ENCODE measurements around the gene HIP1R. TPM values are rescaled to one million over a fixed set of nuclear protein-coding genes. Genes with fewer than 3 reads are reported as not detected.

The HIP1R gene
- total RNA-seq, 2 experiments from 2014 or later: 30.7 to 32.7 TPM

DNA sequence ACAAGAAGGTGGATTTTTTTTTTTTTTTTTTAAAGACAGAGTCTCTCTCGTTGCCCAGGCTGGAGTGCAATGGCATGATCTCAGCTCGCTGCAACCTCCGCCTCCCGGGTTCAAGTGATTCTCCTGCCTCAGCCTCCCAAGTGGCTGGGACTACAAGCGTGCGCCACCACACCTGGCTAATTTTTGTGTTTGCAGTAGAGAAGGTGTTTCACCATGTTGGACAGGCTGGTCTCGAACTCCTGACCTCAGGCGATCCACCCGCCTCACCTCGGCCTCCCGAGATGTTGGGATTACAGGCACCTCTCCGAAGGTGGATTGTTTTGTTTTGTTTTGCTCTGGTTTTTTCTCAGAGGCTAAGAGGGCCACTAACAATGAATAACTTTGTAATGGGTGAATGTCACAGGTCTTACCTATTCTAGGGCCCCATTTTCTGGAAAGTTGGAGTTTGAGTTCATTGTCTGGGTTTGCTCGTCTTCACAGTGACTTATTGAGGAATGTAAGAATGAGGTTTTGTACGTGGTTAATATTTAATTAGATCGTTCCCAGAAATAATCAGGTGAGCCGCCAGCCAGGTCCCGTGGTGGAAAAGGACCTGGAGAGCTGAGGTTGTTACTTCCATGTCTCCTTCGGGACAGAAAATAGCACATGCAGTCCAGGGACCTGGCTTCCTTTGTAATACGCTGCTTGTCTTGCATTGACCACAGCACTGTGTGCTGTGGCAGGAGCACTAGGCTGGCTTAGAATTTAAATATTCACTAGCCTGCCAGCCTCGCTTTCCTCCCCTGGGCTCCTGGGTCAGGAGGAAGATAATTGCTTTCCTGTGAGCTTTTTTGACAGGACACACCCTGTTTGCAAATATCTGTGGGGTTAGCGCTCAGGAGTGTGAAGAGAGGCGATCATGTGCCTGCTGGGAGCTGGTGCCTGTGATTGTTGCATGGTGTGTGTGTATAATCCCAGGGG lies 2.3 kb downstream of the HIP1R start:
- Mint-ChIP-seq H3K27me3 (peaks cover 16% of the 10 kb centered on the region), H3K27ac (peak overlapping the region; percentile 91), H3K36me3 (ENCODE audit: low read depth) (peaks cover 9% of the 10 kb centered on the region), H3K9me3 (no peaks in the 10 kb centered on the region), H3K4me3 (peak overlapping the region; percentile 86), H3K4me1 (peaks cover 29% of the 10 kb centered on the region)
- ChIA-PET CTCF (interaction anchor here (0.7 to 1.5 kb wide), 2 partner anchors 235 to 277 kb away, joined by 3 to 5 read pairs; no protein-coding TSS in a partner anchor), POLR2A (no interaction called here)
- no peak for DNase-seq

DNA sequence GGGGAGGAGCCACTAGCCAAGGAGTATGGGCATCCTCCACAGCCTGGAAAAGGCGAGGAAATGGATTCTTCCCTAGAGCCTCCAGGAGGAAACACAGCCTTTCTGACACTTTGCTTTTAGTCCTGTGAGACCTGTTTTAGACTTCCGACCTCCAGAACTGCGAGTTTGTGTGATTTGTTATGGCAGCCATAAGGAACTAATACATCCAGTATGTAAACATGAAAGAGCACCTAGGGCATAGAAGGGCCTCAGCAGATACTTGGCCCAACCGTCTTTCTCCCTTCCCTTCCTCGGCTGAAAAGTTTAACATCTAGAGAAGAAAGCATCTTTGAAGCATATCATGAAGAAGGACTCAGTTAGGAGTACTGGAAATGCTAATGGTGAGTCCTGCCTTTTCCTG lies 3.6 kb downstream of the HIP1R start:
- no peak overlapping the region for H3K27ac Mint-ChIP-seq
- no peak overlapping the region for H3K4me3 Mint-ChIP-seq
- H3K4me1 Mint-ChIP-seq: peaks cover 29% of the 10 kb centered on the region
- peaks cover 9% of the 10 kb centered on the region for H3K27me3 Mint-ChIP-seq
- no peak for DNase-seq
- no peaks in the 10 kb centered on the region for H3K9me3 Mint-ChIP-seq
- ChIA-PET CTCF (interaction anchor here (0.7 kb wide), 2 partner anchors 66 to 234 kb away, joined by 4 to 5 read pairs; no protein-coding TSS in a partner anchor), POLR2A (no interaction called here)
- H3K36me3 Mint-ChIP-seq (ENCODE audit: low read depth): peaks cover 9% of the 10 kb centered on the region

- peaks cover 21% of the 10 kb centered on the region for H3K4me1 Mint-ChIP-seq
- no peaks in the 10 kb centered on the region for H3K27me3 Mint-ChIP-seq
- H3K4me3 Mint-ChIP-seq: no peak overlapping the region
- CTCF ChIA-PET: interaction anchor here (0.6 to 1.7 kb wide), 3 partner anchors 46 to 733 kb away, joined by 3 to 6 read pairs (median 4); no protein-coding TSS in a partner anchor
- POLR2A ChIA-PET: no interaction called here
- DNase-seq: no peak
- H3K9me3 Mint-ChIP-seq: no peaks in the 10 kb centered on the region
- no peak overlapping the region for H3K27ac Mint-ChIP-seq
- H3K36me3 Mint-ChIP-seq (ENCODE audit: low read depth): peaks cover 9% of the 10 kb centered on the region
These were observed 4.8 kb downstream of the HIP1R start for GRCh38 chr12:122839907-122840554.

DNA sequence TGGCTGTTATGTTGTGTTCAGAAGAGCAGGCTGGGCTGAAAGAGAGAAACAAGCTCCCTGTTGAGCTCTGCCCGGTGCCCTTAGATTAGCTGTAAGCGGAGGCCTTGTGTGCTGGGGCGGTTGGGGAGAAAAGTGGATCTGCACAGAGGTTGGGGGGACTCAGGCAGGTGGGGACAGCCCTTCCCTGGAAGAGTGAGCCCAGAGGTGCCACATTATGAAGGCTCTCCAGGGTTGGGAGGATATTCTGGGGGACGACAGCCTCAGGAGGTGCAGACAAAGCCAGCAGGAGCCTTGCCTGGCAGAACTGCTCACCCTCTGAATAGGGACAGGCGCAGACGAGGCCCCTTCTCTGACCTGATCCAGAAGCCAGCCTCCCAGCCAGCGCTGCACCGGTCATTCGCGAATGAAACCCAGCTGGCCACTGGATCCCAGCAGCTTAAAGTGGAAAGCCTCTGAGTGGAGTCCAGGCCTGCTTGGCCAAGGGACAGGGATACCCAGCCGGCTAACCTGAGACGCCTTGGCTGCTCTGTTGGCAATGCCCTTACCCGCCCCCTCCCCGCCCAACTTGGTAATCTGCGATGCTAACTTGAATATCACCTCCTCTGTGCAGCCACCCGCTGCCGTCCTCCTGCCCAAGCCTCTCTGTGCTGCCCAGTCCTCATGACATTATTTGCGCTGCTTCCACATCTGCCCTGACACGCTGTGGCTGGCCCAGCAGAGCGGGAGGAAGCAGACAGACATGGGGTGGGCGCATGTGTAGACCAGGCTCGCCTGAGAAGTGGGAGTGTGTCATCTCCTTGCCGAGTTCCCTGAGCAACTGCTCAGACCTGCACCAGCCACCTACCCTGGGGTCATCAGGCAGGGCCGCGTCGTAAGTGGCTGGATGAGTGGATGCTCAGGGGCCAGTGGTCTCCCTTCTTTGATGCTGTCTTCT lies 5.6 kb downstream of the HIP1R start:
- ChIA-PET POLR2A (no interaction called here), CTCF (interaction anchor here (0.7 to 1.7 kb wide), 2 partner anchors 47 to 732 kb away, joined by 3 to 6 read pairs; no protein-coding TSS in a partner anchor)
- Mint-ChIP-seq H3K4me1 (peaks cover 21% of the 10 kb centered on the region), H3K27me3 (no peaks in the 10 kb centered on the region), H3K27ac (no peak overlapping the region), H3K4me3 (no peak overlapping the region), H3K36me3 (ENCODE audit: low read depth) (peaks cover 9% of the 10 kb centered on the region), H3K9me3 (no peaks in the 10 kb centered on the region)
- no peak for DNase-seq

DNA sequence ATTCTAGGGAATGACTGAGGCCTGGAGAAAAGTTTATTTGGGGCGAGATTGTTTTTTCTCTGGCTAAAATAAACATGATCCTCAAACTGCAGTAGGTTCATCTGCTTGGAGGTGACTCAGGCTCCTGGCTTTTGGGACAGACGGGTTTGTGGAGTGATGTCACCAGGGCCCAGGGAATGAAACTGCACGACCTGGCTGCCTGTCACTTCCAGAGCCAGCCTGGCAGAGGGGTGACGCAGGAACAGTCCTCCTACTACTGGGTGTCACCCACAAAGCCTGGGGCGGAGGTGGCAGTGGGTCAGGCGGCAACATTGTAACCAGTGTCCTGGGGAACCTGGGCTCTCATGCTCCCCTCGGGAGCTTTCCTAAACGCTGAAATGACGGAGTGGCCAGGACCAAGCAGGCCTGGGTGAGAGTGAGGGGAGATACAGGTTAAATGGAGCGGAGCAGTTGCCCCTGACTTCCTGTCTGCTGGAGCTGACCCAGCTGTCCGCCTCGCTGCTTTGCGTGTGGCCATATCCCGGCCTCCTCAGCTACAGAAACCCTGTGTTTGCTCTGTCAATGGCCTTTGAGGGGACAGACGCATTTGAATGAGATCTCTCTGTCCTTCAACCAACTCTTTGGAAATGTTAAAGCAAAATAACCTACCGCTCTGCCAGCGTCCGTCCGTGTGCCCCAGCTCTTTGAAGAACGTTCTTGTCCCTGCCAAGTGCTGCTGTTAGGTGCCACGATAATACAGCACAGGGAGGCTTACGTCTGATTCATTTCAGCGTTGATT lies 6.5 kb downstream of the HIP1R start:
- Mint-ChIP-seq H3K27ac (no peak overlapping the region), H3K27me3 (no peaks in the 10 kb centered on the region), H3K4me1 (peaks cover 16% of the 10 kb centered on the region), H3K9me3 (no peaks in the 10 kb centered on the region), H3K36me3 (ENCODE audit: low read depth) (peaks cover 2% of the 10 kb centered on the region), H3K4me3 (no peak overlapping the region)
- ChIA-PET CTCF (interaction anchor here (0.5 kb wide), 1 partner anchor 34 kb away, joined by 3 read pairs; no protein-coding TSS in a partner anchor), POLR2A (no interaction called here)
- DNase-seq: no peak

DNA sequence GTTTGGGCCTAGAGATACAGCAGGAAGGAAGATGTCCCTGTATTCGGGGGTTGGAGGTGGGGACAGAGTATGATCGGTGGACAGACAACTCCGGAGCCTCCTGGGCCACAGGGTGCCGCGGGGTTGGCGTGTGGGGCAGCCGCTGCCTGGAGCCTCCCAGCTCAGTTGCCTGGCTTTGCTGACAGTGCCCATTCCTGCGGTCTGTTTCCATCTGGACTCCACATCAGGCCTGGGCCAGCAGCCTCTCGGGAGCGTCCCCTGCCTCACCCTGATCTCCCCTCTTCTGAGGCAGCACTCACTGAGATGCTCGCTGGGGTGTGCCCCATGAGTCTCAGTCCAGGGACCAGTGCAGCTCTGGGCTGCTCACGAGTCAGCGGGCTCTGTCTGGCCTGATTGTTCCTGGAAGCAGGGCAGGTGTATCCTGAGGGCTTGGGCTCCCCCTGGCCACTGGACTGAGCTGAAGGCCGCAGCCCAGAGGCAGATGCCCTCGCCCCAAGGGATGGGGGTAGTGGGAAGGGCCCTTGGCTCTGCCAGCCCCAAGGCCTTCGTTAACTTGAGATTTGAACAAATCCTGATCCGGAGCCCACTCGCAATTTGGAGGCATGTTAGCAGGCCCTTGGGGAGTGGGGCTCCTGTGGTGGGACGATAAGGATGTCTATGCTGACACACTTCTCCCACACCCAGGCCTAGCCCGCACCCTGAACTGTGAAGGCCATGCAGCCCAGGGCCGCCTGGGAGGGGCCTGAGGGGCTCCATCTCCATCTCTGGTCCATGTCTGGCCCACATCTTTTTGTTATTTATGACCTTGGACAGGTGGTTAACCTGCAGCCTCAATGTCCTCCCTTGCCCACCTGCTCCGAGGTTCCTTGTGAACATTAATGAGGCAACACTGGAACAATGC lies 7.5 kb downstream of the HIP1R start:
- ChIA-PET POLR2A (no interaction called here), CTCF (interaction anchor here (1.2 kb wide), 1 partner anchor 10 kb away, joined by 5 read pairs; no protein-coding TSS in a partner anchor)
- no peak for DNase-seq
- Mint-ChIP-seq H3K36me3 (ENCODE audit: low read depth) (no peaks in the 10 kb centered on the region), H3K27ac (no peak overlapping the region), H3K27me3 (no peaks in the 10 kb centered on the region), H3K9me3 (no peaks in the 10 kb centered on the region), H3K4me1 (peaks cover 8% of the 10 kb centered on the region), H3K4me3 (no peak overlapping the region)

- CTCF ChIA-PET: interaction anchor here (1.2 kb wide), 1 partner anchor 11 kb away, joined by 5 read pairs; no protein-coding TSS in a partner anchor
- DNase-seq: no peak
- Mint-ChIP-seq H3K27me3 (no peaks in the 10 kb centered on the region), H3K9me3 (no peaks in the 10 kb centered on the region), H3K27ac (no peak overlapping the region), H3K4me3 (no peak overlapping the region), H3K4me1 (peaks cover 1% of the 10 kb centered on the region), H3K36me3 (ENCODE audit: low read depth) (no peaks in the 10 kb centered on the region)
- POLR2A ChIA-PET: no interaction called here
These were observed 8.2 kb downstream of the HIP1R start for GRCh38 chr12:122843455-122843854.

- H3K4me1 Mint-ChIP-seq: no peaks in the 10 kb centered on the region
- H3K27me3 Mint-ChIP-seq: no peaks in the 10 kb centered on the region
- ChIA-PET POLR2A (no interaction called here), CTCF (interaction anchor here (2.3 to 2.6 kb wide), 2 partner anchors 10 to 17 kb away, joined by 6 to 8 read pairs; no protein-coding TSS in a partner anchor)
- H3K4me3 Mint-ChIP-seq: no peak overlapping the region
- peak overlapping the region; percentile 9 for H3K27ac Mint-ChIP-seq
- DNase-seq: no peak
- no peaks in the 10 kb centered on the region for H3K36me3 Mint-ChIP-seq (ENCODE audit: low read depth)
- H3K9me3 Mint-ChIP-seq: no peaks in the 10 kb centered on the region
These were observed 9.2 kb downstream of the HIP1R start for GRCh38 chr12:122844366-122844971.

- no peaks in the 10 kb centered on the region for H3K9me3 Mint-ChIP-seq
- no peak overlapping the region for H3K4me3 Mint-ChIP-seq
- no peaks in the 10 kb centered on the region for H3K27me3 Mint-ChIP-seq
- ChIA-PET CTCF (interaction anchor here (2.3 to 2.6 kb wide), 2 partner anchors 11 to 16 kb away, joined by 6 to 8 read pairs; no protein-coding TSS in a partner anchor), POLR2A (no interaction called here)
- no peak for DNase-seq
- H3K4me1 Mint-ChIP-seq: no peaks in the 10 kb centered on the region
- H3K36me3 Mint-ChIP-seq (ENCODE audit: low read depth): no peaks in the 10 kb centered on the region
- no peak overlapping the region for H3K27ac Mint-ChIP-seq
These were observed 10.0 kb downstream of the HIP1R start for GRCh38 chr12:122845041-122845864.

Data from activated CD4-positive, alpha-beta T cell treated with anti-CD3 and anti-CD28 coated beads, Interleukin-2, amount 10 ng/mL, durations not matched to agents 7 days and 5 days (primary cell).